GM21737 (cell line): ENCODE measurements around the gene ATP2B1.
"Not testable (repeated sequence)": the region's sequence is repeated elsewhere in the genome, so short reads cannot be mapped to it uniquely, and the experiment has no call there.

Source experiments
- ATAC-seq: cut with Tn5 transposase; IDR thresholded peaks from one replicate; pipeline ENCODE4 v1.9.1; 2021; ENCODE audit warnings: mild to moderate bottlenecking, moderate library complexity; ENCODE audit not compliant: unreplicated experiment

The ATP2B1 gene

DNA sequence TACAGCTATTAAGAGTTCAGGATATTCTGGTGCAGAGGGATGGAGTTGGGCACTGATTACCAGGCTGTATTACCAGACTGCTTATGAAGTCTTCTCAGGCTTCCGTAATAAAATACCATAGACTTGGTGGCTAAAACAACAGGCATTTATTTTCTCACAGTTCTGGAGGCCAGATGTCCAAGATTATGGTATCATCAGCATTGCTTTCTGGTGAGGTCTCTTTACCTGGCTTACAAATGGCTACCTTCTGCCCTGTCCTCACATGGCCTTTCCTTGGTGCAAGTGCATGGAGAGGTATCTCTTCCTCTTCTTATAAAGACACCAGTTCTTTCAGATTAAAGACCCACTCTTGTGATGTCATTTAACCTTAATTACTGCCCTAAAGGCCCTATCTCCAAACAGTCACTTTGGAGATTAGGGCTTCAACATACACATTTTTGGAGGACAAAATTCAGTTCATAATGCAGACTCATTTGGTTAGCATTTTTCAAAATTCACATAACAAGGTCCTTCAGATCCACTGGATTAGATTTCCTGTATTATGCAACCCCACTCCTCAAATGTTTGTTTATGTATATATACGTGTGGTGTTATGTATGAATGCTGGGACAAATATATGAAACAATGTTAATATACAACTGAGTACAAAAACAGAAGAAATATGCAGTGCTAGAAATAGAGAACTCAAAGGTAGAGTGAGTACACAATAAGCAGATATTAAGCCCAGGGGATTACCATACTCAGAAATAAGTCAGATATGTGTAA is 9.3 kb upstream of the ATP2B1 start:
- ATAC-seq = no peak

DNA sequence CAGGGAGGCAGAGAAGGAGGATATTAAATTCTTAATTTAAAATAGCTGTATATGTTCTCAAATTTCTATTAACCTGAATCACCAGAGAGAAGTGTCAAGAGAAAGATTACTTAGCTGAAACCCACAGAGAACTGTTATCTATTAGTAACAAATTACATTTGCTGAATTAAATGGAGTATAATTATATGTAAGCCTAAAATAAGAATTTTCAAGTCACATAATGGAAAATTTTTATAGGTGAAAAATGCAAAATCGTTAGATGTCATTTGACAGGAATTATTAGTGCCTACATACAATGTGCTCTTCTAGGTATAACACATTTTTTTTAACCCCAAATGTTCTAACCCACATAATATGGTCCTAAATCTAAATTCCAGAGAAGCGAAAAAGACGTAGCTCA is 4.1 kb upstream of the ATP2B1 start:
- no peak for ATAC-seq

DNA sequence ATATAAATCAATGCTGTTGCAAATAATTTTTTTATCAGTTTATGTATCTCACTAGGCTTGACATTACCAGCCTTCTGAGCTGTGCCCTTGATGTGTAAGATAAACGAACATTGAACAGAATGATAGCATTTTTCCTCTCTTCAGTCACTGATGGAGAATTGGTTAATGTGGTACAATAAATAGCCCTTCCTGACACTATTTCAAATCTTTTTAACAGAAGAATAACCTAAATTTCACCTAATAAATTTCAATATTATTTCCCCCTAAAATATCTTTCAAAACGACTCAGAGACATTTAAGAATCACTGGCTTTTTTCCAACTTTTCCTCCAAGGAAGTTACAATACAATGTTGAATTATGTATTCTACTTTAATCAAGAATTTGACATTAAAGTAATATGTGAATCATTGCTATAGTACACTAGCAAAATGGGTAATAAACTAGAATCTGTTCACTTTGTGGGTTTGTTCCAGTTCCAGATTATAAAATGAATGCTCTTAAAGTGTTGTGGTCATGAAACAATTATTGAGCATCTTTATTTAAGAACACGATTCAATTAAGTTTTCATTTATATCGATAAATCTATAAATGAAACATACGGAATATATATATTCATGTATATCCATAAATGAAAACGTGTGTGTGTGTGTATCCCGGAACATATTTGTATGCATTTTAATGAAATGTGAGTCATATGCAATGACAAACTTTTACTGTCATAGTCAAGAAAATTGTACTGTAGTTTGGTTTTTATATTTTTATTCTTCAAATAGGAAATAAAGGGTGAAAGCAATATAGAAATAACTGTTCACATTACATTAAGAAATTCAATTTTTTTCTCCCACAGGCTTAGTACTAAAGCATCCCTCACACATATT is 2.5 kb upstream of the ATP2B1 start:
- no peak for ATAC-seq

DNA sequence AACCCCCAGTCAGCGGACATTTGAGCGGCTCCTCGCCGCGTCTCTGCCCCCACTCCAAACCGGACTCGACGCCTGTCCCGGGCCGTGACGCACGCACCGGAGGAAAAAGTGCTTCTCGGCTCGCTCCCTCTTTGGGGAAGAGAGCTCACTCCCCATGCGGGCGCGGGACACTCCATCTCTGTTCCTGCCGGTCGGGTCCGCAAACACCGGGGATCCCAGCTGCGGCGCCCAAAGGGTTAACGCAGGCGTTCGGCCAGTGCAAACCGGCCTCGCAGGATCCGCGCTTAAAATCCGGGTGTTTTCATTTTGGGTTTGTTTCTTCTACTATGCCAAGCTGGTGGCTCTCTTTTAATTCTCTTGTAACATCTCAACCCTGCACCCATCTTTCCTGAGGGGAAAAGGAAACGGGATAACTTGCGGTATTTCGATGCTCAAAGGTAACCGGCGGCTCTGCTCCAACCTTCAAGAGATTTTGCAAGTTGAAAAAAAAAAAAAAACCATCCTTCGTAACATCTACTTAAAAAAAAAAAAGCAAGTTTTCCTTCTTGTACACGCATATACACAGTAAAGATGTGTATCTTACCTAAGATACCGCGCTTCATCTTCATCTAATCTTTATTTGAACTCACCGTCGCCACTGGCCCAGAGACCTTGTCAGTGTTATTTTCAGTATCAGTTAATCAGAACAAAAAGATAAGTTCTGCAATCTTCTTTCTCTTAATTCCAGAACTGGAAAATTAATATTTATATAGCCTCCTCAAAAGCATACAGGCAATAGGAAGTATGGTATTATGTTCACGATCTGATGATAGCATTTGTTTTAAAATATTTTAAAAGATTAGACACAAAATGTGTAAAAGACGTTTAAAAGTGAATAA is 1.6 kb upstream of the ATP2B1 start:
- ATAC-seq = no peak

DNA sequence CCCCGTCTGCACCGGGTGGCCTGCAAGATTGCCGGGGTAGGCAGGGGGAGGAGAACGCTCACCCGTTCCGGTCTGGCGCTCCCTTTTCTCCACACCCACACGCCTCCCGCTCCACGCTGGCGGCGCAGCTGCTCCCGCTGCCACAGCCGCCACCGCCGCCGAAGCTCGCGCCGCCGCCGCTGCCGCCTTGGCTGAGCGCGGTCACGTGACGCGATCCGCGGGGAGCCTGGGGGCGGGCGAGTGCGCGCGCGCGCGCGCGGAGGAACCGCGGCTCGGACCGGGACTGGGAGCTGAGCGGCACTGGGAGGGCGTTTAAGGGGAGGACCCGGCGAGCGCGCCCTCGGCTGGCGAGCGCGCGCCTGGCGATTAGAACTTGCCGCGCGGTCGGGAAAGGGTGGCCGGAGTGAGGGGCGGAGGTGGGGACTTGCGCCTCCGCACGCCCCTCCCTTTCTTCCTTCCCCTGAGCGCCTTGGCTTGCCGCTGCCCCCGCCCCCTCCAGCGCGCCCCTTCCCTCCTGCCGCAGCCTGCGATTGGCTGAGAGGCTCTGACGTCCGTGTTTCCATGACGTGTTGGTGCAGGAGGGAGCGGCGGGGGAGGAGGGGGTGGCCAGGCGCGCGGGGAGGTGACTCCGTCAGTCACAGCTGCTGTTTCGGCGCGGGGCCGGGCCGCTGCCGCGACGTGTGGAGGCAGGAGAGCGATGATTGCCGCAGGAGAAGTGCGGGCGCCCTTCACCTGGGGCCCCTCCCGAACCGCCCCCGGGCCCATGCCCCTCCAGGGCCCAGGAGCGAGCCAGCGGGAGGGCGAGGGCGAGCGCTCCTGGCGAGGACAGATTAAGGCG is 738 bp upstream of the ATP2B1 start:
- peak; percentile 76 for ATAC-seq

DNA sequence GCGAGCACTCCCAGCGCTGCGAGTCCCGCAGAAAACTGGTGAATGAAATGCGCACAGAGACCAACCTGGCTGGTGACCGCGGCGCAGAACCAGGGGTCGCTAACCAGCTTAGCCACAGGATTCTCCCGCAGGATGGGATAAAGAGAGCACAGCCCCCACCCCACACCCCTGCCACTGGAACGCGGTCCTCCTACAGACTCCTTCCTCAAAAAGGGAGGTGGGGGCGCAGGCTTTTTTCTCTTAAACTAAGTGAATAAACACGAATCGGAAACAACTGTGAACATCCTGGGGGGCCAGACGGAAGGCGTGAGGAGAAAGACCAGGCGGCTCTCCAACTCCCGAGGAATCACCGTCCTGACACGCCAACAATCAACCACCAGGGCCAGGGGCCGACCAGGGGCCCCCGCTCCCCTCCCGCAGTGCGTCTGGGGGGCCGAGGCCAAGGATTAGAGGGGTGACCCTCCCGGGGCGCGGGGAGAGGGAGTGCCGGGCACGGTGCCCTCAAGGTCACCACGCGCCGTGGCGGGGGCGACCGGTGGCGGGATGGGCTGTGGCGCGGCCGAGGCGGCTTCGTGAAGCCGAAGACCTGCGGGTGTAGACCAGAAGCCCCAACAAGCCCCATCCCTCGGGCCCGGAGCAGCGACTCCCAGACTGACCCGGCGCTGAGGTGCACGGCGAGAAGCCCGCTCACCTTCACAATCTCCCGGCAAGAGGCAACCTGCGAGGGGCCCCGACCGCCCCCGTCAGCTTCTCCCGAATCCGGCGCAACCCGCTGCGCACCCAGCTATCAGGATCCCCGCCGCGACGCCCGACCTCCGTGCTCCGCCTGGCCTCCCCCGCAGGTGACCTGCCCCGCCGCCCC is 704 bp downstream of the ATP2B1 start:
- ATAC-seq = peak; percentile 2

DNA sequence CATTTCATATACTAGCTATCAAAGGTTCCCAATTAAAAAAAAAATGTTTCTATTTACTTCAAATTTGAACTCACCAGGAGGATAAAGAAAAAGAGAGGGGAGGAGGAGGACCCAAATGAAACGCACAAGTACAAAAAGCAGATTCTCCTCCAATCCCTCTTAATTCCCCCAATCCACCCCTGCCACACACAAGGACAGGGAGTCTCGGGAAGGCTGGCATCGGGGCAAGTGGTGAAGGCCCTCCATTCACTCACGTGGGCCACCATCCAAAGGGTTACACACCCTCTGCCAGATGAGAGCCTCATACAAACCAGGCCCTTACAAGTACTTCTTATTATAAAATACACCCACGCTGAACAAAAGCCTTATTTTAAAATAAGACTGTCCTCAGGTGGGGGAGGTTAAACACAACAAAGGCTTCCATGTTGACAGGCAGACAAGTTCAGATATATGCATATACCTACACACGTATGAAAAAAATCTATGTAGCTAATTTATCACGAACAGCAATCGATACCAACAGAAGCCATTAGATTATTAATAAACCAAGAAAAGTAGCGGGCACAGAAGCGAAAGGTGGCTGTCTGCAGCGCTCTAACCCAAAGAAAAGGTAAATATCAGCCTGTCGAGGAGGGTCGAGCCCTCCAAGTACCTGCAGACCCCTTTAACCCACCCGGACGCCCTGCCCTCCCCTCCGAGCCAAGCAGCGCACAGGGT is 1.5 kb downstream of the ATP2B1 start:
- no peak for ATAC-seq

DNA sequence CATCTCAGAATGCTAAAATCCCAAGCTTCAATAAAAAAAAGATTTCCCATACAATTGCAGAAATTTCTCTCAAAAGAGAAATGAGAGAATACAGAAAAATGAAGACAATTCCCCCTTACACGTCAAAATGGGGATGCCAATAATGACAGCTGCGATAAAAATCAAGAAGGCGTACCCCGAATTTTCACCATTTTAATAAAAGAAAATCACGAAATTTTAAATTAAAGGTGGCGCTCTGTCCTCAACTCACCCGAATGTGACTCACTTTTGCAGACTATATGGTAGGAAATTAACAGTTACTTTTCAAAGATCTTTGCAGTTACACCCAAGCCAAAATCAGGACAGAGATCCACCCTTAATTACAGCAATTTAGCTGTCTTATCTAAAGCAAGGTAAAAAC is 2.1 kb downstream of the ATP2B1 start:
- ATAC-seq = no peak

DNA sequence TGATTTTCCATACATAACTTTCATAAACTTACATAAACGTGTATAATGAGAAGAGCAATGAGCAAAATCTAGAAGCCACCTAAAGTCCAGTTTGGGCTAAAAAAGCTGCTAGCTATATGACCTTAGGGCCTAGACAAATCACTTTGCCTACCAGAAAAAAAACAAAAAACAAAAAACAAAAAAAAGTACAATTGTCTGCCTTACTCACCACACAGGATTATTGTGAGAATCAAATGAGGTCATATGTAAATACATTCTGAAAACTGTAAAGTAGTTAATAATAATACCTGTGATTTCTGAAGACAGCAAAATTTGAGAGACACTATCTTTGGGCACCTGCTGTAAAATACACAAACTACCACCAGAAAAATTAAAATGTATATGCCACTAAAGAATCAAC is 4.2 kb downstream of the ATP2B1 start:
- no peak for ATAC-seq

DNA sequence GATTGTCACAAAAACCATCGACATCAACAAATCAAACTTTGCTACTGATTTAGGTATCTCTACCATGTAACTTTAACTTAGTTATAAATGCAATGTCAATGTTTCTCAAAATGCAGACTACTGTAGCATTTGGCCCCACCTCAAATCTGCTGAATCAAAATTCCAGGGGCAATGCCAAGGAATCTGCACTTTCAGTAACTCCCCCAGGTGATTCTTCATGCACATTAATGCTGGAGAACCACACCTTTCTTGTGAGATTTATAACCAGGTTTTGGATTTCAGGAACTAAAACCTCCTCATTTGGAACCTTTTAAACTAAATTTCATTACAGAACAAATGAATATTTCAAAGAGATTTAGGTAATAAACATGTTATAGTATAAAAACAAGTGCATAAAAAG is 4.9 kb downstream of the ATP2B1 start:
- no peak for ATAC-seq

DNA sequence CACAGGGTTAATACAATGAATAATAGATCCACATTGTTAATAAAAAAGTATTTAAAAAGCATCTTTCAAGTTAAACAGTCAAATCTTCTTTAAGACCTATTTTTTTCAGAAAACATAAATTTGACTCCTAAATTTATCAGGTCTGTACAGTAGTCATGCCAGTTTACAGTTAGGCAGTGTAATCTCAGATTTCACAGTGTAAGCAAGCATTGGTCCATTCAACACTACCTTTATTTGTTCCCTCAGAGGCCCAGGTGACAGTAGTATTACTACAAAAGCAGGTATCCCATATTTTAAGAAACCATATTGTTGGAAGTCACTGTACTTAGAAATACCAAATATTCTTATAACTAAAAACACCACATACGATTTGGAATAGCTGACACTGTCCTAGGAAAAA is 6.1 kb downstream of the ATP2B1 start:
- no peak for ATAC-seq

DNA sequence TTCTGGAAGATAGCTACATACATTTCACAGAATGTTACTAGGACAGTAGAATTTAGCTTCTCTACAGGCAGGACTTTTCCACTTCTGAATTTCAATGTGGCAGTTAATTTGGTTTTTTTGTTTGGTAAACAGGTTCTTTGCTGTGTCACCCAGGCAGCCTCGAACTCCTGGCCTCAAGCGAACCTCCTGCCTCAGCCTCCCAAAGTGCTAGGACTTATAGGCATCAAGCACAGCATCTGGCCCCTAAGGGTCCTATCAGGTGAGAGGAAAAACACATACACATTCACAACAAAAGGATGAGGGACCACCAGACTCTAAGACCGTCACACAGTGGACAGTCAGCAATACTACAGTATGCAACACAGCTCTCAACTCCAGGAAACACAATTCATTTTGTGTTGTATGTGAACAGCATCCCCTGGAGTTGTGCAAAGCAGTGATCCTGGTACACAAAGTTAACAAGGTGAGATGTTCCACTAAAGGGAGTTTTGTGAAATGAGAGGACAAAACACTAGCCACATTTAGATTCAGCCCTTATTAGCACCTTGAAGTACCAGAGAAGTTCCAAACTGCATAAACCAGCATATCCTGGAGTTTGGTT is 6.9 kb downstream of the ATP2B1 start:
- no peak for ATAC-seq

DNA sequence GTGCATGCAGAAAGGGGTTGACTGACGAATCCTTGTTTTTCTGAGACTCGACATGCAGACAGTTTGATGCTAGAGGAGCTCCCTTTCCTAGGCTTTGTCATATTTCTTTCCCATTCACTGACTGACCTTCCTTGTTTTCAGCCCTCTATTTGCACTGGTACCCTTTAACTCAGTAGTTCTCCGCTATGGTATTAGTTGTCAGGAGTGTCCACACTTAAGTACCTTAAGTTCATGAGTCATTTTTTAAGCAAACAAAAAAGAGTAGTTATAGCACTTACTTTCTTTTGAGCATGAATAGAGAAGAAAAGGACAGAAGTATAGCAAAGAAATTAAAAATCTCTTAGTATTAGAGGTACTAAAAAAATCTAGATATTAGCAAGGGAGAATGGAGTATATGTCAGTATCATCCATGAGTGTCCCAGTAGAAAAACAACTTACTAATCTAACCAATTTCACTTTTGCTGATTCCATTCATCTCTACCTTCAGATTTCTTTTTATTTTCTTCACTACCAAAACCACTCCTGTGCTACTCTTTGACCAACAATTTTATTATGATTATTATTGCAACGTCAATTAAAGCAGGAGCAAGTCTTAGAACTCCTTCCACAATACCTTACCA is 8.3 kb downstream of the ATP2B1 start:
- no peak for ATAC-seq

DNA sequence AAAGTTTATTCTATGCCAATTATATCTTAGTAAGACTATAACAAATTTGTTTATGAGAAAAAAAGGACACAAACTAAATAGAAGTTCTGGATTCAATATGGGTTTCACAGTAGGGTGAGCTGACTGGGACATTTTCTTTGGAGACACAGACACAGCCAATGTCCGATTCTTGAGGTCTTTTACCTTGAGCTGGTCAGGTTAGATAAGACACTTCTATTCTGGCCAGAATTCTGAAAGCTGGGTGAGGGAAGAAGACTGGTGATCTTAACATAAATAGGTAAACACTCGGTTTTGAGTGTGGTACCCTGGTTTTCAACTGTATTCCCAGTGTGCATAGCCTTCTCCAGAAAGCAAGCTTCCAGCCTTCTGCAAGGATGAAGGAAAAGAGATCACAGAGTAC is 10.0 kb downstream of the ATP2B1 start:
- no peak for ATAC-seq

DNA sequence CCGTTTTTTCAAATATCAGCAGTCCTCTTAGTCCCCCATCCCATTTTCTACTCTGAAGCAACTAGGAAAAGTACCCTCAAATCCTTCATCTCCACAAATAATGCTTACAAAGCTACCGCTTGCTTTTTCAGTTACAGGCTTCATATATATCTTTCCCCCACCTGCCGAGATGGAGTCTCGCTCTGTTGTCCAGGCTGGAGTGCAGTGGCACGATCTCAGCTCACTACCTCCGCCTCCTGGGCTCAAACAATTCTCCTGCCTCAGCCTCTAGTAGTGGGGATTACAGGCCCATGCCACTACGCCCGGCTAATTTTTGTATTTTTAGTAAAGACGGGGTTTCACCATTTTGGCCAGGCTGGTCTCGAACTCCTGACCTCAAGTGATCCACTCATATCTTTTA is 10.9 kb downstream of the ATP2B1 start:
- not testable (repeated sequence) for ATAC-seq

DNA sequence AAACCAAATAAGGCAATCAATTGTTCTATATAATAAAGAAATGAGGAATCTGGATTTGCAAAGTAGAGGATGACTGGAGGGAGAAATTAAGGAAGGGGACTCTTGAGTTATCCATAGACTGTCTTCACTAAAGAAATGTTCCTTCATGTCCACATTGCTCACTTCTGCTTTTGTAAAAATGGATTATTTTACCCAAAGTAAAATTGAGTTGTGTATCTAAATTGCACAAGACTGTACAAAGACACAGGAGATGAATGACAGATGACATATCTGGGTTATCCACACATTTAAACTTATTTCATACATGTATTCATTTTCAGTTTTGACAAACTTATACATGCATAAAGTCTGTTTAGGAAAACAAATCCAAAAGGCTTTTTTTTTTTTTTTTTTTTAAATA is 11.3 kb downstream of the ATP2B1 start:
- no peak for ATAC-seq

DNA sequence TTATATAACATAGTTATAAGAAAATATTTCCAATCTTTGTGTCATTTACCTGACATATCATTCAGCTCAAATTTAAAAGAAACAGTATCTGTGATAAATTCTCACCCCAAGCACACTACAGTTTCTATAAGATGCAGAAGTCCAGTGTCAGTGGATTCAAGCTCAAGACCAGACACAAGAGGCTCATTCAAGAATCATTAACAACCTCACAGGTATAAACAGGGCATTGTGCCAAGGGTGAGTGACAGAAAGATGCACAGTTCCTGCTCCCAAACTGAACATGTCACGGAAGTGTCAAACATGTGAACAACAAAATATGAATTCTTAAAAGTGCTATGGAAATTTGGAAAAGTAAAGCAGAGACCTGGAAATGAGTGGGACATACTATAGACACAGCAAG is 12.8 kb downstream of the ATP2B1 start:
- ATAC-seq = peak; percentile 50

DNA sequence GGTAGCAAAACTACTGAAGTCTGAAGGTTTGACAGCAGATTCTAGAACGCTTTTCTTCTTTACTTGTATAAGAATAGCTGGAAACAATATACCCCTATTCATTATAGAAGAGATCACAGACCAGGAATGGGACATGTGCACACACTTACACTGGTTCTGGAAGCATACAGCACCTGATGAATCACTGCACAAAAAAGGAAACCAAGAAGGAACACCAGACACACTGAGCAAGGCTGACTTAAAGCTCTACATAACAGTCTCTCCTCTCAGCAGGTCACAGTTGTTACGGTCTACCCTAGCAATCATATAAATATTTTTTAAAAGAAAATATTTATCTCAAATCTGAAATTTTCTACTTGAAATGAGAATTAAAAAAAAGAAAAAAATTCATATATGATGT is 13.5 kb downstream of the ATP2B1 start:
- ATAC-seq = no peak
